Chondrocyte (in vitro differentiated cells): ENCODE measurements around the gene DMPK. TPM values are rescaled to one million over a fixed set of nuclear protein-coding genes. Genes with fewer than 3 reads are reported as not detected.

Experiments
- DNase-seq: peaks from one replicate; pipeline ENCODE4 v3.0.0; 2021; ENCODE audit warnings: mixed read lengths, low spot score
- H3K27ac Mint-ChIP-seq: one replicate; pipeline ENCODE4 v1.8.0; 2021; ENCODE audit warnings: mild to moderate bottlenecking, moderate library complexity, mixed read lengths; ENCODE audit not compliant: unreplicated experiment
- H3K27me3 Mint-ChIP-seq: 2 replicates; pipeline ENCODE4 v1.8.0; 2021; ENCODE audit warnings: low read depth, mixed read lengths
- H3K36me3 Mint-ChIP-seq: 2 replicates; pipeline ENCODE4 v1.8.0; 2021; ENCODE audit warnings: low read depth, mixed read lengths
- H3K4me1 Mint-ChIP-seq: 2 replicates; pipeline ENCODE4 v1.8.0; 2021; ENCODE audit warnings: low read depth, mild to moderate bottlenecking, mixed read lengths
- H3K4me3 Mint-ChIP-seq: one replicate; pipeline ENCODE4 v1.8.0; 2021; ENCODE audit warnings: mild to moderate bottlenecking, moderate library complexity, mixed read lengths; ENCODE audit not compliant: unreplicated experiment
- H3K9me3 Mint-ChIP-seq: 2 replicates; pipeline ENCODE4 v1.8.0; 2021; ENCODE audit warnings: low read depth, mixed read lengths
- CTCF ChIP-seq: fragments of 200-600 bp; sonication (generic); IDR thresholded peaks from 2 replicates; pipeline ENCODE4 v1.5.0; 2021; ENCODE audit warnings: antibody characterized with exemption, mild to moderate bottlenecking, moderate library complexity
- total RNA-seq: library from RNA; stranded (reverse); gene quantifications from 3 replicates; pipeline ENCODE4 v1.2.1, GENCODE V29; 2021

The DMPK gene
- total RNA-seq, 1 donor from 2014 or later = 176 TPM

- no peak for DNase-seq
- no peaks in the 10 kb centered on the region for H3K9me3 Mint-ChIP-seq
- H3K4me1 Mint-ChIP-seq = peaks cover 37% of the 10 kb centered on the region
- peaks cover 3% of the 10 kb centered on the region for H3K36me3 Mint-ChIP-seq
- peak overlapping the region; percentile 79 for H3K4me3 Mint-ChIP-seq
- H3K27me3 Mint-ChIP-seq = no peaks in the 10 kb centered on the region
- TF ChIP-seq CTCF = no peak
- H3K27ac Mint-ChIP-seq = peak overlapping the region; percentile 92
These were observed 14.2 kb downstream of the DMPK start for GRCh38 chr19:45767881-45768654.

- Mint-ChIP-seq H3K9me3 (no peaks in the 10 kb centered on the region), H3K4me3 (peak overlapping the region; percentile 79), H3K36me3 (peaks cover 3% of the 10 kb centered on the region), H3K27me3 (no peaks in the 10 kb centered on the region), H3K4me1 (peaks cover 37% of the 10 kb centered on the region), H3K27ac (peak overlapping the region; percentile 92)
- no peak for DNase-seq
- TF ChIP-seq CTCF = no peak
These were observed 14.8 kb downstream of the DMPK start for GRCh38 chr19:45767410-45767880.

DNA sequence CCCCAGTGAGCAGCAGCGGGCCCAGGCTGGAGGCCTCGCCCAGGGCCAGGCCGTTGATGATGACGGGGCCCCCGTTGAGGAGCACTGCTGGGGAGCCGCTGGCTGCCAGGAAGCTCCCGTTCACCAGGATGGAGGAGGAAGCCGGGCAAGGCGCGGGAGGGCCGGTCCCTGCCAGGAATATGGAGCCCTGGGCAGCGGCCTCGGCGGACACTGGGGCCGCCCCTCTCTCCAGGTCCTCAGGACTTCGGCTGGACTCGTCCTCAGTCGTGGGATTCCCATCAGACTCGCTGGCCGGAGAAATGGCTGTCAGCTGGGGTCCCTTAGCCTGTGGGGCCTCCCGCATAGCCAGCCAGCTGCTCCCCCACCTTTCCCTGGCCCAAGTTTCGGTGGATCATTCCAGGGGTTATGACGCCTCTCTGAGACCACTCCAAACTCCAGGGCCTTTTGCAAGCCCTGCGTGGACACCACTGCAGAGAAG is 15.4 kb downstream of the DMPK start:
- Mint-ChIP-seq H3K27ac (peak overlapping the region; percentile 92), H3K4me1 (peaks cover 31% of the 10 kb centered on the region), H3K9me3 (no peaks in the 10 kb centered on the region), H3K4me3 (peak overlapping the region; percentile 79), H3K36me3 (peaks cover 3% of the 10 kb centered on the region), H3K27me3 (no peaks in the 10 kb centered on the region)
- no peak for TF ChIP-seq CTCF
- no peak for DNase-seq

DNA sequence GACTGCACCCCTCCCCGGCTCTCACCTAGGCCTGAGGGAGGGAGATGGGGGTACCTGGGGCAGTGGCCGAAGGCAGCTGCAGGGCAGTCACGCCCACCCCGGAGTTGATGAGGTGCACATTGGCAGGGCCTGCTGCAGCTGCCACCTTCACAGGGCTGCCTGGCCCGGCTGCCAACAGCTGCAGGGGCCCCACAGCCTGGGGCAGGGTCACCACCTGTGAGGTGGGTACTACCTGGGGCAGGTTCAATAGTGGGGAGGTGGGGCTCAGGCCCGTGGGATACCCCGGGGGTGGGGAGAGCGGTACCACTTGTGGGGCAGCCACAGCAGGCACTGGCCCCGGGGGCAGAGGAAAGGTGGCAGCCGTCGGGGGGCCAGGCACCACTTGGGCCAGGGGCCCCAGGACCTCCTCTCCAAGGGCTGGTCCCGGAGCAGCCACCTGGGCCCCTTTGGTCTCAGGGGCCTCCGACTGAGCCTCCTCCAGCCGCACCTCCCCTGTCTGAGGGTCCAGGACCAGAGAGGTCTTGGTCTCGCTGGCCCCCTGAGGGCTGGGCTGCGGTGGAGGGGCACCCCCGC is 15.9 kb downstream of the DMPK start:
- peaks cover 30% of the 10 kb centered on the region for H3K4me1 Mint-ChIP-seq
- peaks cover 3% of the 10 kb centered on the region for H3K36me3 Mint-ChIP-seq
- no peak overlapping the region for H3K27ac Mint-ChIP-seq
- no peaks in the 10 kb centered on the region for H3K9me3 Mint-ChIP-seq
- peak overlapping the region; percentile 79 for H3K4me3 Mint-ChIP-seq
- no peak for DNase-seq
- no peak for TF ChIP-seq CTCF
- no peaks in the 10 kb centered on the region for H3K27me3 Mint-ChIP-seq

DNA sequence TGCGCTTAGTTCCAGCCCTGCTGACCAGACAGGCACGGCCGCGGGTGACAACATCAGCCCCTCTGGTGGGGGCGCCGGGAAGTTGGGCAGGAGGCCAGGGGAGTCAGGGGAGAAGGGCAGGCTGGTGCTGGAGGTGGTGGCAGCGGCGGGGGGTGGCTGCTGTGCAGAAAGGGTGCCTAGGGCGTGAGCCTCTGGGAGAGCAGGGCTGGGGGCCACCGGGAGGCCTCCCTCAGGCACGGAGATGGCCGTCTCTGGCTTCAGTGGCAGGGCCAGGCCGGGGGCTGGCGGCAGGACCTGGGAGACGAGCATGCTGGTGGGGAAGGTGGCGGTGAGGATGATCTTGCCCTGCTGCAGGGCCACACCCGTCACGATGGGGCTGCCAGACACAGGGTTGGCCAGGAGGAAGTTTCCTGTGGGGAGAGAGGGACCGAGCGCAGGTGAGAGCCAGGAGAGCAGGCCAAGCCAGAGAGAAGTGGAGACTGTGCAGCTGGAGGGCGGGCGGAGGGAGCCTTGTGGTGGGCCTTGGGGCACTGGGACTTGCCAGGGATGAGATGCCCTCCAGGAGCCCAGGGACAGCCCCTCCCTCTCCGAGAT is 16.5 kb downstream of the DMPK start:
- Mint-ChIP-seq H3K4me3 (peak overlapping the region; percentile 45), H3K36me3 (no peaks in the 10 kb centered on the region), H3K9me3 (no peaks in the 10 kb centered on the region), H3K4me1 (peaks cover 25% of the 10 kb centered on the region), H3K27ac (no peak overlapping the region), H3K27me3 (no peaks in the 10 kb centered on the region)
- no peak for TF ChIP-seq CTCF
- no peak for DNase-seq
